HepG2 (cell line): ENCODE measurements around the gene IFIT5. TPM values are rescaled to one million over a fixed set of nuclear protein-coding genes. Genes with fewer than 3 reads are reported as not detected.

Experiments
- ARNT2 ChIP-seq: sonication (generic); formaldehyde crosslinking; IDR thresholded peaks from 2 replicates; pipeline ENCODE4 v1.8.0; 2022; ENCODE audit warnings: mild to moderate bottlenecking, low read depth, missing genetic modification reagents, moderate library complexity
- CEBPB ChIP-seq: IDR thresholded peaks from 2 replicates; pipeline ENCODE4 v1.6.1; 2011; ENCODE audit warnings: low read depth, low read length, improper control_type of control experiment, borderline replicate concordance
- GABPA ChIP-seq, 2 experiments: IDR thresholded peaks; 2 replicates each; pipeline ENCODE4 v1.6.1; 2011 to 2016; ENCODE audit warnings: low read depth in 2 of 2, low read length in 1 of 2, missing biosample characterization in 1 of 2, missing genetic modification characterization in 1 of 2
- GPBP1L1 ChIP-seq: sonication (generic); formaldehyde crosslinking; IDR thresholded peaks from 2 replicates; pipeline ENCODE4 v1.5.0; 2020; ENCODE audit warnings: mild to moderate bottlenecking, missing genetic modification reagents
- HBP1 ChIP-seq: IDR thresholded peaks from 2 replicates; pipeline ENCODE4 v1.6.1; 2016; ENCODE audit warnings: low read depth, control low read depth
- HIC2 ChIP-seq: sonication (generic); formaldehyde crosslinking; IDR thresholded peaks from 2 replicates; pipeline ENCODE4 v1.9.0; 2022; ENCODE audit warnings: low read depth, missing genetic modification reagents
- MEIS1 ChIP-seq: sonication (generic); formaldehyde crosslinking; IDR thresholded peaks from 2 replicates; pipeline ENCODE4 v1.9.0; 2021; ENCODE audit warnings: mild to moderate bottlenecking, missing genetic modification reagents, moderate library complexity, borderline replicate concordance
- NFYB ChIP-seq: sonication (generic); formaldehyde crosslinking; IDR thresholded peaks from 2 replicates; pipeline ENCODE4 v1.4.0; 2020; ENCODE audit warnings: missing genetic modification reagents
- POLR2A ChIP-seq, 2 experiments: IDR thresholded peaks; 2 replicates each; pipeline ENCODE4 v1.6.1; 2011; ENCODE audit warnings: low read depth in 2 of 2, low read length in 2 of 2, mild to moderate bottlenecking in 1 of 2, moderate library complexity in 1 of 2; ENCODE audit not compliant: insufficient read depth in 1 of 2
- REXO4 ChIP-seq: sonication (generic); formaldehyde crosslinking; IDR thresholded peaks from 2 replicates; pipeline ENCODE4 v1.8.0; 2022; ENCODE audit warnings: missing genetic modification reagents, mild to moderate bottlenecking, borderline replicate concordance
- RFXAP ChIP-seq: sonication (generic); formaldehyde crosslinking; IDR thresholded peaks from 2 replicates; pipeline ENCODE4 v1.4.0; 2020; ENCODE audit warnings: missing genetic modification reagents, borderline replicate concordance
- RORA ChIP-seq: sonication (generic); formaldehyde crosslinking; IDR thresholded peaks from 2 replicates; pipeline ENCODE4 v1.5.0; 2020; ENCODE audit warnings: mild to moderate bottlenecking, missing genetic modification reagents, moderate library complexity
- SOX5 ChIP-seq: IDR thresholded peaks from 2 replicates; pipeline ENCODE4 v1.6.1; 2016; ENCODE audit warnings: borderline replicate concordance
- STAT6 ChIP-seq: sonication (generic); formaldehyde crosslinking; IDR thresholded peaks from 2 replicates; pipeline ENCODE4 v1.4.0; 2020; ENCODE audit warnings: missing genetic modification reagents, mild to moderate bottlenecking, borderline replicate concordance
- TFAP4 ChIP-seq: sonication (generic); IDR thresholded peaks from 2 replicates; pipeline ENCODE4 v1.6.1; 2016; ENCODE audit warnings: low read depth, borderline replicate concordance
- ZFP91 ChIP-seq: sonication (generic); formaldehyde crosslinking; IDR thresholded peaks from 2 replicates; pipeline ENCODE4 v1.9.0; 2022; ENCODE audit warnings: missing genetic modification reagents, mild to moderate bottlenecking, borderline replicate concordance
- ZNF274 ChIP-seq: sonication (generic); formaldehyde crosslinking; IDR thresholded peaks from 2 replicates; pipeline ENCODE4 v1.5.1; 2020; ENCODE audit warnings: mild to moderate bottlenecking, missing genetic modification reagents
- ZNF317 ChIP-seq: sonication (generic); formaldehyde crosslinking; IDR thresholded peaks from 2 replicates; pipeline ENCODE4 v1.5.0; 2020; ENCODE audit warnings: mild to moderate bottlenecking, missing genetic modification reagents
- ZSCAN31 ChIP-seq: sonication (generic); formaldehyde crosslinking; IDR thresholded peaks from 2 replicates; pipeline ENCODE4 v1.5.0; 2020; ENCODE audit warnings: low read depth, mild to moderate bottlenecking, missing genetic modification reagents
- polyA plus RNA-seq, 8 experiments: library from polyadenylated mRNA; depleted of rRNA in 3 of 8; stranded (reverse) in 7 of 8; unstranded in 1 of 8; fragments of >200 nt; fragmentation: Illumina TruSeq in 4 of 8; extraction: Trizol in 4 of 8; gene quantifications; 2 replicates each; pipeline versions ENCODE4 v1.2.1 to v1.2.3, GENCODE V29; 2011 to 2016; ENCODE audit warnings: low read depth in 4 of 8, missing spikeins in 1 of 8, mixed read lengths in 1 of 8; ENCODE audit not compliant: insufficient read depth in 1 of 8
- total RNA-seq, 5 experiments: library from RNA; depleted of rRNA; stranded (reverse); fragments of >200 nt; fragmentation: Illumina TruSeq; extraction: Trizol; gene quantifications; 2 replicates each; pipeline ENCODE4 v1.2.3, GENCODE V29; 2016; ENCODE audit warnings: low read depth in 1 of 5

IFIT5 gene
- total and polyA plus RNA-seq, 2 of the 13 experiments (the other 11 are each of a cell fraction or from before 2014, with no cell fraction given) = 2.2 to 8.3 TPM

- no peak for TF ChIP-seq ZSCAN31 (CRISPR knock-in tag)
- TF ChIP-seq RFXAP = no peak
- no peak for TF ChIP-seq MEIS1 (CRISPR knock-in tag)
- TF ChIP-seq ARNT2 (CRISPR knock-in tag) = no peak
- TF ChIP-seq POLR2A (IDR thresholded peaks at IDR 0.05; ENCODE audit: insufficient read depth in 1 of 2, low read depth in 2 of 2, low read length in 2 of 2) = no peak
- no peak for TF ChIP-seq ZNF317 (CRISPR knock-in tag)
- no peak; the same call in 1 of the 2 replicates for TF ChIP-seq ZFP91 (CRISPR knock-in tag)
- TF ChIP-seq CEBPB = peak; percentile 93
- TF ChIP-seq GPBP1L1 (CRISPR knock-in tag) = no peak
- no peak for TF ChIP-seq HIC2
- TF ChIP-seq SOX5 (CRISPR knock-in tag) = peak; percentile 100
- TF ChIP-seq NFYB (CRISPR knock-in tag) = no peak
- no peak for TF ChIP-seq REXO4
- no peak for TF ChIP-seq ZNF274 (CRISPR knock-in tag)
- no peak for TF ChIP-seq RORA
- no peak for TF ChIP-seq STAT6 (CRISPR knock-in tag)
- peak; percentile 64; the same call in 1 of the 2 replicates for TF ChIP-seq HBP1 (CRISPR knock-in tag)
- TF ChIP-seq GABPA (IDR thresholded peaks at IDR 0.05; ENCODE audit: low read depth, low read length) = no peak
- no peak for TF ChIP-seq GABPA (CRISPR knock-in tag; IDR thresholded peaks at IDR 0.05; ENCODE audit: low read depth)
- TF ChIP-seq TFAP4 = peak; percentile 62; the same call in 1 of the 2 replicates
Observed at GRCh38 chr10:89373916-89374711, 40.3 kb upstream of the IFIT5 start (continued).
